HG02938 (cell line): Measurements from ENCODE around the gene SESTD1.
"Not testable (repeated sequence)": the region's sequence is repeated elsewhere in the genome, so short reads cannot be mapped to it uniquely, and the experiment has no call there.

Experiments used
- ATAC-seq: cut with Tn5 transposase; IDR thresholded peaks from one replicate; pipeline ENCODE4 v1.9.1; 2021; ENCODE audit warnings: mild to moderate bottlenecking, moderate library complexity; ENCODE audit not compliant: unreplicated experiment

Gene SESTD1

GRCh38 chr2:179125404-179125803 lies 139.2 kb downstream of the SESTD1 start:
- no peak for ATAC-seq

- ATAC-seq = no peak
Observed at GRCh38 chr2:179124282-179124681, 140.3 kb downstream of the SESTD1 start.

GRCh38 chr2:179123272-179123662 lies 141.4 kb downstream of the SESTD1 start:
- ATAC-seq = no peak

GRCh38 chr2:179107737-179108136 lies 156.9 kb downstream of the SESTD1 start:
- peak; percentile 48 for ATAC-seq

GRCh38 chr2:179106676-179107428 lies 157.8 kb downstream of the SESTD1 start:
- ATAC-seq = peak; percentile 81

GRCh38 chr2:179106342-179106675 lies 158.3 kb downstream of the SESTD1 start:
- ATAC-seq = no peak

GRCh38 chr2:179104736-179105135 lies 159.9 kb downstream of the SESTD1 start:
- no peak for ATAC-seq

GRCh38 chr2:179098080-179098689 lies 166.4 kb downstream of the SESTD1 start:
- ATAC-seq = peak; percentile 48

GRCh38 chr2:179097131-179097530 lies 167.5 kb downstream of the SESTD1 start:
- ATAC-seq = no peak

- peak; percentile 95 for ATAC-seq
Observed at GRCh38 chr2:179096090-179096489, 168.5 kb downstream of the SESTD1 start.

- ATAC-seq = not testable (repeated sequence)
Observed at GRCh38 chr2:179092912-179093311, 171.7 kb downstream of the SESTD1 start.

GRCh38 chr2:179082697-179083096 lies 181.9 kb downstream of the SESTD1 start:
- ATAC-seq = no peak

- no peak for ATAC-seq
Observed at GRCh38 chr2:179081954-179082353, 182.7 kb downstream of the SESTD1 start.

GRCh38 chr2:179072527-179072926 lies 192.1 kb downstream of the SESTD1 start:
- ATAC-seq = no peak

- ATAC-seq = no peak
Observed at GRCh38 chr2:179071810-179072355, 192.7 kb downstream of the SESTD1 start.

- no peak for ATAC-seq
Observed at GRCh38 chr2:179070895-179071294, 193.7 kb downstream of the SESTD1 start.

- ATAC-seq = no peak
Observed at GRCh38 chr2:179069685-179070084, 194.9 kb downstream of the SESTD1 start.

- no peak for ATAC-seq
Observed at GRCh38 chr2:179068991-179069643, 195.5 kb downstream of the SESTD1 start.

GRCh38 chr2:179059026-179059700 lies 205.5 kb downstream of the SESTD1 start:
- ATAC-seq = no peak

- no peak for ATAC-seq
Observed at GRCh38 chr2:179057737-179058136, 206.9 kb downstream of the SESTD1 start.

GRCh38 chr2:179053568-179053967 lies 211.1 kb downstream of the SESTD1 start:
- not testable (repeated sequence) for ATAC-seq
